ENCODE results near the gene GNAQ.

- TF ChIP-seq CTCF (IDR thresholded peaks at IDR 0.05 in 8 of 11, conservative IDR thresholded peaks at IDR 0.05 in 3 of 11) (no peak), POLR2AphosphoS5 (IDR thresholded peaks at IDR 0.05) (no peak)
Observed at GRCh38 chr9:77988630-77989029, 43.0 kb downstream of the GNAQ start.
